OCI-LY7 (cell line): Measurements from ENCODE around the gene DEPDC7.

Experiments
- CTCF ChIP-seq: fragments of 200-600 bp; sonication (generic); conservative IDR thresholded peaks from 2 replicates; pipeline ENCODE4 v1.5.1; 2014; ENCODE audit warnings: mild to moderate bottlenecking, antibody characterized with exemption, low read length, moderate library complexity, mixed read lengths
- EZH2phosphoT487 ChIP-seq: fragments of 200-600 bp; sonication (generic); IDR thresholded peaks from 2 replicates; pipeline ENCODE4 v1.6.1; 2018; ENCODE audit warnings: low read depth, borderline replicate concordance, mild to moderate bottlenecking, mixed run types, antibody characterized with exemption, low read length, moderate library complexity, mixed read lengths

GRCh38 chr11:33052231-33052630, 36.6 kb downstream of the DEPDC7 start:
- no peak for TF ChIP-seq CTCF
- TF ChIP-seq EZH2phosphoT487, result no peak
